ENCODE measurements around the gene GFAP.

Gene GFAP

GRCh38 chr17:44942456-44942855 lies 27.2 kb upstream of the GFAP start:
- TF ChIP-seq TAF1 (IDR thresholded peaks at IDR 0.05; ENCODE audit: borderline replicate concordance, low read depth, low read length), result no peak
- no peak for TF ChIP-seq POLR2AphosphoS5 (IDR thresholded peaks at IDR 0.05; ENCODE audit: low read depth, low read length)
- no peak for TF ChIP-seq POLR2A (IDR thresholded peaks at IDR 0.05; ENCODE audit: low read depth, low read length)
- FAIRE-seq (no peak), DNase-seq (ENCODE audit: insufficient read length) (no peak)

DNA sequence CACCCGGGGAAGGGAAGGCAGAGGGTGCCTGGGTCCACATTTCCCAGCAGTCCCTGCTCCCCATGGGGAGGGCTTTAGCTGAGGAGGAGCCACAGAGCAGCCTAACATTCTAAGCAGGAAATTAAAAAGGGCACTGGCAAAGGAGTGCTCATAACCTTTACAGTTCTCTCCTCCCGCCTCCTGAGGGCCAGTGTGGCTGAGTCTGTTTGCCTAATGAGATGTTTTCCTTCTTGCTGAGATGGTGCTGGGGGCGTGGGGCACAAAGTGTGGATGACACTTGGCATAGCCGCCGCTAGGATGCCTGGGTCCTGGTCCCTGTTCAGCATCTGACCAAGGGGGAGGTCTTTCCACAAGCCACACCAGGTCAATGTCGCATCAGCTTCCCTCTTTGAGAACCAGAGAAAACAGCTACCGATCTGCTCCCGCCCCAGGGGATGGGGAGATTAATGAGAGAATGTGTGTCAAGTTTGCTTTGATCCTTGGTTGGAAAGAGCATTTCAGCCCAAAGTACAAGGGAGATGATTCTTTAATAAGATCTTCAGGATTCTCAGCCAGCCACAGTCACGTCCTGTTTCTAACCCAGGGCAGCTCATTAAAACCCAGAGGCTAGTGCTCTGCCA lies 26.5 kb upstream of the GFAP start:
- no peak for DNase-seq (ENCODE audit: insufficient read length)

DNA sequence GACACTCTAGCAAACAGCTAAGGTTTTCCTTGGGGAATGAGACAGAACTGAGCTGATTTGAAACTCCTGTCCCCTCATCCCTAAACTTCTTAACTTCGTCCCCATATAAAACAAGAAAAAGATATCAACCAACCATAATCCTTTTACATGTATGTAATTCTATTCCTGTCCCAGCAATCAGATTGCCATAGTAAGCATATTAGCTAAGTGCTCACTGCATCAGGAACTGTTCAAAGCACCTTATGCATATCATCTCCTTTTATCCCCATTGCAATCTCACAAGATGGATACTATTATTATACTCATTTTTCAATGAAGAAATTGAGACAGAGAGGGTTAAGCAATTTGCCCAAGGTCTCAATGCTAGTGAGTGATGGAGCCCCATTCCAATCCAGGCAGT lies 25.5 kb upstream of the GFAP start:
- TF ChIP-seq POLR2AphosphoS5 (IDR thresholded peaks at IDR 0.05; ENCODE audit: low read depth, low read length) (no peak), TAF1 (IDR thresholded peaks at IDR 0.05; ENCODE audit: borderline replicate concordance, low read depth, low read length) (no peak), POLR2A (IDR thresholded peaks at IDR 0.05; ENCODE audit: low read depth, low read length) (no peak)
- no peak for FAIRE-seq
- DNase-seq (ENCODE audit: insufficient read length), result no peak

More for the DNA sequence above, 26.5 kb upstream of the GFAP start:
- TF ChIP-seq TAF1 (IDR thresholded peaks at IDR 0.05; ENCODE audit: borderline replicate concordance, low read depth, low read length) (no peak), POLR2AphosphoS5 (IDR thresholded peaks at IDR 0.05; ENCODE audit: low read depth, low read length) (no peak), POLR2A (IDR thresholded peaks at IDR 0.05; ENCODE audit: low read depth, low read length) (no peak)
- FAIRE-seq, result no peak

- TF ChIP-seq POLR2AphosphoS5 (IDR thresholded peaks at IDR 0.05; ENCODE audit: low read depth, low read length) (no peak), POLR2A (IDR thresholded peaks at IDR 0.05; ENCODE audit: low read depth, low read length) (no peak), TAF1 (IDR thresholded peaks at IDR 0.05; ENCODE audit: borderline replicate concordance, low read depth, low read length) (no peak)
- DNase-seq (ENCODE audit: insufficient read length) (no peak), FAIRE-seq (no peak)
Observed at GRCh38 chr17:44940317-44940716, 25.0 kb upstream of the GFAP start.

GRCh38 chr17:44935116-44935515 lies 19.8 kb upstream of the GFAP start:
- TF ChIP-seq TAF1 (IDR thresholded peaks at IDR 0.05; ENCODE audit: borderline replicate concordance, low read depth, low read length) (no peak), POLR2A (IDR thresholded peaks at IDR 0.05; ENCODE audit: low read depth, low read length) (no peak), POLR2AphosphoS5 (IDR thresholded peaks at IDR 0.05; ENCODE audit: low read depth, low read length) (no peak)
- FAIRE-seq, result no peak
- no peak for DNase-seq (ENCODE audit: insufficient read length)

DNA sequence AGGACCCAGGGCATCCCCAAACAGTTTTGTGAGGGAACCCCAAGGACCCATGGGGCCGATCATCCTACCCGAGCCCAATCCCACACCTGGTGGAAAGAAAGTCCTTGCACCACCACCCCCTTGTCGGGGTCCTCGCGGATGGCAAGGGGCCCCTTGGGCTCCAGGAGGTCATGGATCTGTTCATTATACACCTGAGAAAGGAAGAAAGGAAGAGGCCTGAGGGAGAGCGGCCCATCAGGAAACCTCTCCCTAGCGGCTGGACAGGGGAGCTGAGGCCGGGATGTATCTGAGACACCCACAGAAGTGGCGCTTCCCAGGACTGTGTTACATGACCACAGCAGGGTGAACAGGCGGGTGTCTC lies 19.4 kb upstream of the GFAP start:
- no peak for TF ChIP-seq POLR2AphosphoS5 (IDR thresholded peaks at IDR 0.05; ENCODE audit: low read depth, low read length)
- TF ChIP-seq POLR2A (IDR thresholded peaks at IDR 0.05; ENCODE audit: low read depth, low read length), result no peak
- no peak for TF ChIP-seq TAF1 (IDR thresholded peaks at IDR 0.05; ENCODE audit: borderline replicate concordance, low read depth, low read length)
- no peak for FAIRE-seq
- DNase-seq (ENCODE audit: insufficient read length), result no peak

GRCh38 chr17:44933824-44934744 lies 18.8 kb upstream of the GFAP start:
- TF ChIP-seq POLR2AphosphoS5 (IDR thresholded peaks at IDR 0.05; ENCODE audit: low read depth, low read length), result no peak
- TF ChIP-seq TAF1 (IDR thresholded peaks at IDR 0.05; ENCODE audit: borderline replicate concordance, low read depth, low read length), result no peak
- TF ChIP-seq POLR2A (IDR thresholded peaks at IDR 0.05; ENCODE audit: low read depth, low read length), result no peak
- FAIRE-seq (no peak), DNase-seq (ENCODE audit: insufficient read length) (no peak)

- TF ChIP-seq POLR2A (IDR thresholded peaks at IDR 0.05; ENCODE audit: low read depth, low read length), result no peak
- no peak for TF ChIP-seq TAF1 (IDR thresholded peaks at IDR 0.05; ENCODE audit: borderline replicate concordance, low read depth, low read length)
- TF ChIP-seq POLR2AphosphoS5 (IDR thresholded peaks at IDR 0.05; ENCODE audit: low read depth, low read length), result no peak
- FAIRE-seq, result no peak
- DNase-seq (ENCODE audit: insufficient read length), result no peak
Observed at GRCh38 chr17:44932787-44933097, 17.4 kb upstream of the GFAP start.

DNA sequence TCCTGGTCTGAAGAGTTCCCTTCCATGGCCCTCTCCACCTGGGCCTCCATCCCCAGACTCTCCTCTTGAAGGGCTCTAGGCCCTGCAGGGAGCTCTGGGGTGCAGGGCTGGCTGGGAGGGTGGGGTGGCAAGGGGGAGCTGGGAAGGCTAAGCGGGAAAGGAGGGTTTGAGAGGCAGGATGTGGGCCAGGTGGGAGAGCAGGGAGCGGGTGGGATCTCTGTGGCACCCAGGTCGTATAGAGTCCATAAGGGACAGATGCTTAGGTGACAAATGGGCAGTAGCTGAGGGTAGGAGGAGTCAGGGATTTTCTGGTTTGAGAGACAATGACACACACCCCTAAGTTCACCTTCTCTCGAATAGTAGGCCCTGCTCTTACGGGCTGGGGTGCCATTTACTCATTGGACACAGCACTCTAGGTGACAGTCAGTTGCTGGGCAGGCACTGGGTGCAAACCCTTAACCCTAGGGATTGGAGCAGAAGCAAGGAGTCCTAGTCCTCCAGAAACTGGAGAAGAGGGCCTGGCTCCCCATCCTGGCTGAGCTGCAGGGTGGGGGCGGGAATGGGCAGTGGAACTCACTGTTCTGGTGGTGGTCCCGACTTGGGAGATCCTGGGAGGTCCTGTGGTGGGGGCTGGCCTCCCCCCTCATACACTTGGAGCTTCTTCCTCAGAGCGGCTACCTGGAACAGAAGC lies 16.9 kb upstream of the GFAP start:
- no peak for FAIRE-seq
- TF ChIP-seq POLR2AphosphoS5 (IDR thresholded peaks at IDR 0.05; ENCODE audit: low read depth, low read length) (no peak), POLR2A (IDR thresholded peaks at IDR 0.05; ENCODE audit: low read depth, low read length) (no peak), TAF1 (IDR thresholded peaks at IDR 0.05; ENCODE audit: borderline replicate concordance, low read depth, low read length) (no peak)
- DNase-seq (ENCODE audit: insufficient read length), result no peak

DNA sequence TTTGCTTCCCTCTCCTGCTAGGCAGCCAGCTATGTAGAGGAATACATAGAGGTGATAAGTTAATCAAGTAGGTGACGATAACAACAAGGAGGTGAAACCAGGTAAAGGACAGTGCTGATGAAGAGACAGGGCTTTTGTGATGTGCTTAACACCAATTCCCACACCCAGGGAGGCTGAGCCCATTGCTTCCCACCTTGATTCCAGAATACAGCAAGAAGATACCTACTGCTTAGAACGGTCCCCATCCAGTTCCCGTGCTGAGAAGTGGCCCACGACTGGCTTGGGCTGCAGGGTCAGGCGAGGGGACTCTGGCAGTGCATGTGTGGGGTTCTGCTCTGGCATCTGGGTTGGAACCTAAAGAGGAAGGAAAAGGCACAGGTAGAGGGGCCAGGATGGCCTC lies 16.1 kb upstream of the GFAP start:
- no peak for DNase-seq (ENCODE audit: insufficient read length)
- FAIRE-seq, result no peak
- TF ChIP-seq POLR2AphosphoS5 (IDR thresholded peaks at IDR 0.05; ENCODE audit: low read depth, low read length) (no peak), POLR2A (IDR thresholded peaks at IDR 0.05; ENCODE audit: low read depth, low read length) (no peak), TAF1 (IDR thresholded peaks at IDR 0.05; ENCODE audit: borderline replicate concordance, low read depth, low read length) (no peak)

DNA sequence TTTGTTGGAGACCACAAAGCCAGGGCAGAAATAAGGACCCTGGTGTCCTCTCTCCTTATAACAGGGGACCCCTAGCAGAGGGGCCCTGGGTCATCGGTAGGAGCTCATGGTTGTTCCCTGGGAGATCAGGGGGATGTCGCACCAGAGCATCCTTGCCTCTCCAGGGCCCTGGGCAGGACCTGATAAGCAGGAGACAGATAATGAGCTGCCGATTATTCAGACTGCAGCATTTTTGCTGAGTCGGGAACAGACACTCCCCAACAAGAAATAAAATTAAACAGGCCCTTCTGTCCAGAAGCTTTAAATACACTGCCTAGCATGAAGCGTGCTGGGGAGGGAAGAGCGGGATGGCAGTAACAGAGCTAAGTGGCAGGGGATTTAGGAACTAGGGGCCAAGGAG lies 15.4 kb upstream of the GFAP start:
- TF ChIP-seq POLR2A (IDR thresholded peaks at IDR 0.05; ENCODE audit: low read depth, low read length) (no peak), TAF1 (IDR thresholded peaks at IDR 0.05; ENCODE audit: borderline replicate concordance, low read depth, low read length) (no peak), POLR2AphosphoS5 (IDR thresholded peaks at IDR 0.05; ENCODE audit: low read depth, low read length) (no peak)
- DNase-seq (ENCODE audit: insufficient read length) (no peak), FAIRE-seq (no peak)
